ENCODE measurements around the gene SPATA31E1. TPM values are rescaled to one million over a fixed set of nuclear protein-coding genes. Genes with fewer than 3 reads are reported as not detected.
A peak's percentile ranks its signal among the peaks of the same experiment; 100 is the strongest.

SPATA31E1 gene
- total RNA-seq, 1 experiment from 2014 or later, result 0.04 TPM

DNA sequence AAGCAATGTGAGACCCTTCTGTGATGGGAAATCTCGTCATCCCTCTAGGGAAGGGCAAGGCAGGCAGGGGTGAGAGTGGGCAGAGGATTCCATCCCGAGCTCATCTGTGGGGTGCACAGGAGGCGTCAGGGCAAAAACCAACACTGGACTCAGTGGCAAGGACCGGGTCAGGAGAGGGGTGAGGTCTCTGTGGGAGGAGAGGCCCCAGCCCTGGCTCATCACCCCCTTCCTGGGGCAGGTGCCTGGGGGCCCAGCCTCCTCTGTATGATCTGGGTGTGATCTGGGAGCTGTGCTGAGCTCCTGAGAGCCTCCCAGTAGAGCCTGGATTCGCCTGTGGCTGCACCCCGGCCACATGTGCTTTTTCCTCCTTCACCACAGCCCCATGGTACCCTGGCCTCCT, 597 bp downstream of the SPATA31E1 start:
- DNase-seq (no peak), ATAC-seq (no peak)
- no TSS peak for BruUV-seq (replicated peaks)
- Histone ChIP-seq H3K36me3 (ENCODE audit: low read depth, low read length) (no peaks in the 10 kb centered on the region), H3K4me1 (ENCODE audit: insufficient read depth, low read length) (peaks cover 9% of the 10 kb centered on the region; the same call in 1 of the 2 replicates), H3K79me2 (ENCODE audit: low read length) (no peaks in the 10 kb centered on the region), H3K27ac (ENCODE audit: low read length) (no peak overlapping the region), H3F3A (ENCODE audit: low read length, unreplicated experiment) (no peaks in the 10 kb centered on the region), H3K9me2 (replicated peaks; ENCODE audit: low read length) (no peaks in the 10 kb centered on the region), H3K27me3 (ENCODE audit: low read length) (no peaks in the 10 kb centered on the region), H3K4me2 (ENCODE audit: low read length) (no peak overlapping the region), H2AFZ (ENCODE audit: low read length) (no peak overlapping the region), H4K20me1 (ENCODE audit: low read length) (no peaks in the 10 kb centered on the region), H3K9ac (ENCODE audit: low read length) (no peak overlapping the region), H3K9me3 (ENCODE audit: low read length) (no peaks in the 10 kb centered on the region), H3K4me3 (ENCODE audit: low read length) (no peak overlapping the region)
- TF ChIP-seq CTCF (conservative IDR thresholded peaks at IDR 0.05; ENCODE audit: low read depth, low read length) (no peak), EZH2 (IDR thresholded peaks at IDR 0.05; ENCODE audit: low read length, unreplicated experiment) (no peak), EZH2phosphoT487 (IDR thresholded peaks at IDR 0.05; ENCODE audit: borderline replicate concordance, low read length) (no peak)
- intact Hi-C loops (cut with micrococcal nuclease), result no loop called here
- POLR2A ChIA-PET (ENCODE audit: unreplicated experiment), result no interaction called here
- CTCF ChIA-PET, result no interaction called here

- Histone ChIP-seq H3K4me2 (ENCODE audit: low read length) (no peak overlapping the region), H4K20me1 (ENCODE audit: low read length) (no peaks in the 10 kb centered on the region), H3K9ac (ENCODE audit: low read length) (no peak overlapping the region), H3K36me3 (ENCODE audit: low read depth, low read length) (no peaks in the 10 kb centered on the region), H3K4me3 (ENCODE audit: low read length) (no peak overlapping the region), H3K79me2 (ENCODE audit: low read length) (no peaks in the 10 kb centered on the region), H3K9me2 (replicated peaks; ENCODE audit: low read length) (no peaks in the 10 kb centered on the region), H3K9me3 (ENCODE audit: low read length) (no peaks in the 10 kb centered on the region), H3K4me1 (ENCODE audit: insufficient read depth, low read length) (peaks cover 4% of the 10 kb centered on the region; the same call in 1 of the 2 replicates), H2AFZ (ENCODE audit: low read length) (no peak overlapping the region), H3K27me3 (ENCODE audit: low read length) (no peaks in the 10 kb centered on the region), H3K27ac (ENCODE audit: low read length) (no peak overlapping the region), H3F3A (ENCODE audit: low read length, unreplicated experiment) (no peaks in the 10 kb centered on the region)
- no peak for ATAC-seq
- peak; percentile 32 for TF ChIP-seq CTCF (conservative IDR thresholded peaks at IDR 0.05; ENCODE audit: low read depth, low read length)
- TF ChIP-seq EZH2phosphoT487 (IDR thresholded peaks at IDR 0.05; ENCODE audit: borderline replicate concordance, low read length), result no peak
- TF ChIP-seq EZH2 (IDR thresholded peaks at IDR 0.05; ENCODE audit: low read length, unreplicated experiment), result no peak
- no peak for DNase-seq
- POLR2A ChIA-PET (ENCODE audit: unreplicated experiment), result no interaction called here
- intact Hi-C loops (cut with micrococcal nuclease), result no loop called here
- BruUV-seq (replicated peaks), result no TSS peak
- CTCF ChIA-PET, result no interaction called here
These were observed 1.3 kb downstream of the SPATA31E1 start for GRCh38 chr9:87883990-87884389.

DNA sequence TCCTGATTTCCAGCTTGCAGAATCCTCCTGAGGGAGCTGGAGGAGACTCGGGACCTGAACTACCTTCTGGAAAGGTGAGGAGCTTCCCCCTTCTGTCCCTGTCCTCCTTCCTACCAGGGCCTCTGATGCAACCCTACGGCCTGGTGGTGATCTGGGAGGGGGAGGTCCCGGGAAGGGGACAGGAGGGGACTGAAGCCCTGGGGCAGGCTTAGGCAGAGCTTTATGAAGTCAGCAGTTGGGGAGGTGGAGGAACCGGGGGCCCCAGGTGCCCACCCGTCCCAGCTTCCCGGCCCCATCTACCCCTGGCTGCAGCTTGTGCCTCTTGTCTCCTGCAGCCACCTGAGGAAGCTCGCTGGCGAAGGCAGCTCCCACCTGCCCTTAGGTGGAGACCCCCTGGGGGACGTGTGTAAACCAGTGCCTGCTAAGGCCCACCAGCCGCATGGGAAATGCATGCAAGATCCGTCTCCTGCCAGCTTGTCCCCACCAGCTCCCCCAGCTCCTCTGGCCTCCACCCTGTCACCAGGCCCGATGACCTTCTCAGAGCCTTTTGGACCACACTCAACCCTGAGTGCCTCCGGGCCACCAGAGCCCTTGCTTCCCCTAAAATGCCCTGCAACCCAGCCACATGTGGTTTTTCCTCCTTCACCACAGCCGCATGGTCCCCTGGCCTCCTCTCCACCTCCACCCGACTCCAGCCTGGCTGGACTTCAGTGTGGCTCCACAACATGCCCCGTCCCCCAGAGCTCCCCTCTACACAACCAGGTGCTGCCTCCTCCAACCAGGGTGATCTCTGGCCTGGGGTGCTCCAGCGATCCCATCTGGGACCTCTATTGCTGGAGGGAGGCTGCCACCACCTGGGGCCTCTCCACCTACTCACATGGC, 2.1 kb downstream of the SPATA31E1 start:
- Histone ChIP-seq H3K4me2 (ENCODE audit: low read length) (no peak overlapping the region), H3K9me2 (replicated peaks; ENCODE audit: low read length) (no peaks in the 10 kb centered on the region), H3K9me3 (ENCODE audit: low read length) (no peaks in the 10 kb centered on the region), H3K4me1 (ENCODE audit: insufficient read depth, low read length) (no peaks in the 10 kb centered on the region), H2AFZ (ENCODE audit: low read length) (no peak overlapping the region), H3F3A (ENCODE audit: low read length, unreplicated experiment) (no peaks in the 10 kb centered on the region), H3K79me2 (ENCODE audit: low read length) (no peaks in the 10 kb centered on the region), H3K27me3 (ENCODE audit: low read length) (no peaks in the 10 kb centered on the region), H3K9ac (ENCODE audit: low read length) (no peak overlapping the region), H3K36me3 (ENCODE audit: low read depth, low read length) (no peaks in the 10 kb centered on the region), H4K20me1 (ENCODE audit: low read length) (no peaks in the 10 kb centered on the region), H3K4me3 (ENCODE audit: low read length) (no peak overlapping the region), H3K27ac (ENCODE audit: low read length) (no peak overlapping the region)
- intact Hi-C loops (cut with micrococcal nuclease), result no loop called here
- POLR2A ChIA-PET (ENCODE audit: unreplicated experiment), result no interaction called here
- ATAC-seq, result no peak
- BruUV-seq (replicated peaks), result no TSS peak
- no peak for DNase-seq
- TF ChIP-seq CTCF (conservative IDR thresholded peaks at IDR 0.05; ENCODE audit: low read depth, low read length), result no peak
- no peak for TF ChIP-seq EZH2phosphoT487 (IDR thresholded peaks at IDR 0.05; ENCODE audit: borderline replicate concordance, low read length)
- CTCF ChIA-PET, result no interaction called here

Measured in PC-3 (cell line).